ENCODE results near the gene FAM107B.

The FAM107B gene

DNA sequence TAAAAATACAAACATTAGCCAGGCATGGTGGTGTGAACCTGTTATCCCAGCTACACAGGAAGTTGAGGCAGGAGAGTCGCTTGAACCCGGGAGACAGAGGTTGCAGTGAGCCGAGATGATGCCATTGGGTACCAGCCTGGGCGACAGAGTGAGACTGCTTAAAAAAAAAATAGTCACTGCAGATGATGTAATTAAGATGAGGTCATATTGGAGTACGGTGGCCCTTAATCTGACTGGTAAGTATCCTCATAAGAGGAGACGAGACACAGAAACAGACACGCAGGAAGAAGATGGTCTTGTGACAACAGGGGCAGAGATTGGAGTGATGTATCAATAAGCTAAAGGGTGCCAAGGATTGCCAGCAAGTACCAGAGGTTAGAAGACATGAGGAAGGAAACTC is 156.0 kb downstream of the FAM107B start:
- DNase-seq = no peak

DNA sequence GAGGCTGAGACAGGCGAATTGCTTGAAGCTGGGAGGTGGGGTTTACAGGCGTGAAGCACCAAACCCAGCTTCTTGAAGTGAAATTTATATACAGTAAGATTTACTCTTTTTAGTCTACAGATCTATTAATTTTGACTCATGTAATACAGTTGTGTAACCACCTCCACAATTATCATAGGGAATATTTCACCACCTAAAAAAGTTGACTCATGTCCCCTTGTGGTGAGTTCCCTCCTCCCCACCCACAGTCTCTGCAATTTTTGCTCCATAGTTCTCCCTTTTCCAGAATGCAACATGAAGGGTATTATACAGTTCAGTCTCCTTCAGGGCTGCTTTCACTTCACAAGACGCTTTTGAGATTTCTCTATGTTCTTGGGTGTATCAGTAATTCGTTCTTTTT is 156.8 kb downstream of the FAM107B start:
- no peak for DNase-seq

- DNase-seq = no peak
Measured at GRCh38 chr10:14616955-14617730, 157.6 kb downstream of the FAM107B start.

- no peak for DNase-seq
Measured at GRCh38 chr10:14616465-14616864, 158.2 kb downstream of the FAM107B start.

DNA sequence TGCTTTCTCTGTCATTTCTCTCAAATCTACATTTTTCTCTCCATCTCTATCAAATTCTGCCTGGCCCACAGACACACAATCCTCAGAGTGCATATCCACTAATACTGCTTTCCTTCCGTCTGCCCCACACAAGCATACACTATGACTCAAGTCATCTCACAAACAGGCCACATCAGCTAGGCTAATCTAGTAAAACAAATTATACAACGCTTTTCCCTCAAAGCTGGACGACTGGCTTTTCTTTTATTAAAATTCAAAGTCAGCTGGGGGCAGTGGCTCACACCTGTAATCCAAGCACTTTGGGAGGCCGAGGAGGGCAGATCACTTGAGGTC is 161.1 kb downstream of the FAM107B start:
- no peak for DNase-seq

DNA sequence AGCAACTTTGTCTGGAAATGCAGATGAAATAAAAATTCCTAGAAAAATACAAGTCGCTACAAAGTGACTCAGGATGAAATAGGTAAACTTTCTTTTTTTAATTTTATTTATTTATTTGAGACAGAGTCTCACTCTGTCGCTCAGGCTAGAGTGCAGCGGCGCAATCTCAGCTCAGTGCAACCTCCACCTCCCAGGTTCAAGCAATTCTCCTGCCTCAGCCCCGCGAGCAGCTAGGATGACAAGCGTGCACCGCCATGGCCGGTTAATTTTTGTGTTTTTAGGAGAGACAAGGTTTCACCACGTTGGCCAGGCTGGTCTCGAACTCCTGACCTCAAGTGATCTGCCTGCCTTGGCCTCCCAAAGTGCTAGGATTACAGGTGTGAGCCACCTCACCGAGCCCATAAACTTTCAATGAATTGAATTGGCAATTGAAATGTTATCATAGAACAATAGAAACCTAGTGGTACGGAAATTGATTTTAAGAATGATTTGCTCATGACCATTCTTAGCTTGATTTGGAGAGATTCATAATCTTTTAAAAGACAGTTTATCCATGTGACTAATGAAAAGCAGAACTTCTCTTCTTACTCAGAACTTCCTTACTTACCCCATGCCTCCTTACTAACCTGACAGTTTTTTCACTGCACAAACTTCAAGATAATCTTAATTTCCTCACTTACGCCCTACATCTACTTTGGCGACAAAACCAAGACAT is 161.7 kb downstream of the FAM107B start:
- DNase-seq = no peak

GRCh38 chr10:14611968-14612693 is 162.6 kb downstream of the FAM107B start:
- peak; percentile 67 for DNase-seq

DNA sequence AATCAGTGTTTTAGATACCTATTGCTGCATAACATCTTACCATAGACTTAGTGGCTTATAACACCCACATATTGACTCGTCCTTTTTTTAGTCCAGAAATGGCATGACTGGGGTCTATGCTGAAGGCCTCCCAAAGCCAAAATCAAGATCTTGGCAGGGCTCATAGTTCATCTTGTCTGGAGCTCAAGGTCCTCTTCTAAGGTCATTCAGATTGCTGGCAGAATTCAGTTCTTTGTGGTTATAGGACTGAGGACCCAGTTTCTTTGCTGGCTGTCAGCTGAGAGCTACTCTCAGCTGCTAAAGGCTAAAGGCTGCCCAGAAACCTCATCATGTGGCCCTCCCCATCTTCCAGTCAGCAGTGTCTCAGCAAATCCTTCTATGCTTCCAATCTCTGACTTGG is 165.5 kb downstream of the FAM107B start:
- no peak for DNase-seq

- DNase-seq = peak; percentile 60
Measured at GRCh38 chr10:14608381-14609001, 166.2 kb downstream of the FAM107B start.

GRCh38 chr10:14606633-14607032 is 168.1 kb downstream of the FAM107B start:
- no peak for DNase-seq

GRCh38 chr10:14605231-14605925 is 169.3 kb downstream of the FAM107B start:
- DNase-seq = peak; percentile 47

- DNase-seq = peak; percentile 40
Measured at GRCh38 chr10:14604181-14605142, 170.2 kb downstream of the FAM107B start.

DNA sequence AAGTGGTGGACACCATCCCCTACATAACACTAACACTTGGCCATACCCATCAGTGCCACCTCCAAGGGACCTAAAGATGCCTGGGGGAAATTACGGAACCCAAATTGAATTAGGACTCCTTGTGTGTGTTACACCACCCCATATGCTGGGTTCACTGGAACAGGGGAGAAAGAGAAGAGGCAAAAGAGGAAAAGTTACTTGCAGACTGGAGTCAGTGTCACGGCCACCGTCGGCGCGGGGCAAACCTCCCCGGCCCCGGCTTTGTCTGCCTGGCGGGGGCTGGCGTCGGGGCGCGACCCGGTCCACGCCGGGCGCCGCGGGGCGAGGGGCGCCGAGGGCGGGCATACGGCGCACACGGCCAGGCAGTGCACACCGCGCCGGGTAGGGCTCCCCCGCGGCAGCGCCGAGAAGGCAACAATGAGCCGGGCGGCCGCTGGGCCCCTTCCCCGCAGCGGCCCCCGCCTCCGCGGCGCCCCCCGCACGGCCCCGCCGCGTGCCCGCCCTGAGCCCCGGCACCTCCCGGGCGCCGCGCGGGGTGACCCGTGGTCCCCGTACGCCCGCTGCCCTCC is 171.1 kb downstream of the FAM107B start:
- DNase-seq = no peak

DNA sequence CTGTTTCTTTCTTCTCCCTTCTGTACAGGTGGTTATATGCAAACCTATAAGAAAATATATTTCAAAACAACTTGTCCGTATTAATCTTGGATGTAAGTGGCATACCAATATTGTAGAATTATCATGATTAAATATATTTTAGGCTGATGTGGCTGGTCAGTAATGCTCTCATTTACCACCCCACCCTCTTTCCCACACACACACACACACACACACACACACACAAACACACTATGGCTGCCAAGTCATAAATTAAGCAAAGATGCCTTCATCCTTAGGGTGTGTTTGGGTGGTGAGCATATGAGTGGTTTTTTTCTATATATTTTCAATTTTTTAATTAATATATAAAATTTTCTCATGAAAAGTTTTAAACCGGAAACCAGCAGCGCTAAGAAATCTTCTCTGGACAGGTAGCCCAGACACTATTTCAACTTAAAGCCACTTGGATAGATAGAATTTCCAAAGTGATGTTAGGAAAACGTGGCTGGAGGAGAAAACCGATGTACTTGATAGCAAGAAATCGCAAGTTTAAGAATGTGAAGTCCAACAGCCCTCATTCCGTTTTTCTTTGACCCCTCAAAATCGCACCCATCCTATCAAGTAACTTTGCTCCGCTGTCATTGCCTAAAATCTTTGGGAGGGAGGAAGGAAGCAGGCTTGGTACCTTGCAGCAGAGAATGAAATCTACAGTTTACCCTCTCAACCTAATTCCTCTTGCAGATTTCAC is 171.7 kb downstream of the FAM107B start:
- DNase-seq = peak; percentile 22

DNA sequence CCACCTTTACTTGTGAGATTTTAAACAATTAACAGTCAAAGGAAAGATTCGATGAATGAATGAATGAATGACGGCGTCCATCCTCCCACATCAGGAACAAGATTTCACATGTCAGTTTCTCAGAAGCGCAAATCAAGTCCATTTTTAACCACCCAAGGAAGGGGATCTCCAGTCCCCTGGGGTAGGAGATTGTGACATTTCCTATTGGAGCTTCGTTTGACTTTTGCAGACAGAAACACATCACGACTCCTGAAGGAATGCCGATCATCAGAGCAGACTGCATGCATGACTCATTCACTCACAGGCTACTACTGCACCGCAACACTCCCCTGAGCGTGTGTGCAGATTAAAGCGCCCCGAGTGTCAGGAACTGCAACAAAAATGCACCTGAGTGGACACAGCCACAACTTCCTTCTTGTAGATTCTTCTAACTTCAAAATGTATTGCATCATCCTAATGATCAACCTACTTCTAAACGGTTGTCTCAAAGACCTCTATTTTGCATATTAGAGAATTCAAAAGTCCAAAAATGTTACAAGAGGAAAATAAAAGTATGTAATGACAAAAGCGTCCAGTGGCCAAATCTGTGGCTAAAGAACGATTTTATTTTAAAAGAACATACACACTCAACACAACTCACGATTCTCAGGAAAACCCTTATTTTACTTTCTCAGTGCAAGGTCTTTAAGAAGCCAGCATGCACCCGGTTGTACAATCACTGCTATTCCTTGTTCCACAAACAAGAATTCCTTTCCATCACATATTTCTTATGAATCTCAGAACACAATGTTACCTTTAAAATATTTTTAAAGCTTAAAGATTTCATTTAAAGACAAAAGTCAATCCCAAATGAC is 172.6 kb downstream of the FAM107B start:
- DNase-seq = peak; percentile 83

- no peak for DNase-seq
Measured at GRCh38 chr10:14601326-14601725, 173.4 kb downstream of the FAM107B start.

- no peak for DNase-seq
Measured at GRCh38 chr10:14600065-14600464, 174.6 kb downstream of the FAM107B start.

DNA sequence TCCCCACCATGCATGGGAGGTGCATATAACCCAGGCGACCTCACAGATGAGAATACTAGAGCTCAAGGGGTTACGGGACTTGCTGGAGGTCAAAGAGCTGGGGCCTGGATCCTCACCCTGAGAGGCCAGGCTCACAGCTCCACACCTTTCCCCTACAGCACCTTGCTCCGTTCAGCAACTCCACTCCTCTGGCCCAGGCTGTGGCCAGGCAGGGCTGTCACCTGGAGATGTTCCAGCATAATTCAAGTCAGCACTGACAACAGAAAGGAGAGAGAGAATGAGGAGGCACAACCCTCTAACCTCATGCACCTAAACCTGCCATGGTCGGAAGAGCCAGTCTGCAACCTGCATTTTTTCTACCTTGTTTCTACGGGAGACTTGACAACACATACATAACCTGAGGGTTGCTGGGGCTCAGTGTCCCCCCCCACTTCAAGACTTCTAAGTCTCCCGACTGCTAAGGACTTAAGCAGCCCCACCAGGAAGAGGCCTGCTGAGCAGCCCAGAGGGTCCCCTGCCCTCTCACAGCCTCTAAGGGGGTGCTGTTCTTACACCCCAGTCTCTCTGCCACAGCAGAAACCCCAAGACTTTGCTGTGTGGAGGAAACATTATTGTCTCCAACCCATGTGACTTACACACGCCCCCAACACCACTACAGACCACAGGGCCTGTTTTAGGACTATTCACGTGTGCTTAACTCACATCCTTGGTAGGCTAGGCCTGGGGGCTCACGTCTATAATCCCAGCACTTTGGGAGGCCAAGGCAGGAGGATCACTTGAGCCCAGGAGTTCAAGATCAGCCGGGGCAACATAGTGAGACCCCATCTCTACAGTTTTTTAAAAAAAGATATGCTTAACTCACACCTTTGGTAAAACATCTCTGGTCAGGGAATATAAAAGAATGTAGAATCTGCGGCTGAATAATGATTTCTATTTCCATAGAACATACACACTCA is 175.6 kb downstream of the FAM107B start:
- DNase-seq = no peak

Data from kidney glomerular epithelial cell (primary cell).